Superior temporal gyrus (tissue), 1 donor: ENCODE measurements around the gene GPC1.

Source experiments
- DNase-seq: peaks from one replicate; pipeline ENCODE4 v3.0.0-alpha.2; 2016; ENCODE audit errors: extremely low spot score

Gene GPC1

GRCh38 chr2:240499309-240500301 is 64.1 kb downstream of the GPC1 start:
- DNase-seq, result no peak

- no peak for DNase-seq
Measured at GRCh38 chr2:240500561-240501423, 65.3 kb downstream of the GPC1 start.

- DNase-seq, result no peak
Measured at GRCh38 chr2:240501531-240501991, 66.1 kb downstream of the GPC1 start.

DNA sequence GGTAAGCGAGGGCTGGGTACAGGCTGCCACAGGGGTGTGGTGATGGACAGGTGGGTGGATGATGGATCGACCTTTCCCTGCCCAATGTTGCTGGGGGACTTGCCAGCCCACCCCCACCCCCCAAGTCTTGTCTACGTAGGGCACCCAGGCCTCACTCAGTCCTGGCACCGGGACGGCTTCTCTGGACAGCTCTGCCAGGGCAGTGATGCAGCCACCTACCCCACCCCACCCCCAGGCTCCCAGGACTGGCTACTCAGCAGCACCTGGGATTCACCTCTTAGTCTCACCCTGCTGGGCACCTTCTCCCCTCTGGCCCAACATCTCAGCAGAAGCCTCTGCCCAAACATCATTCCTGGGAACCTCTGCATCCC is 66.6 kb downstream of the GPC1 start:
- DNase-seq, result no peak

DNA sequence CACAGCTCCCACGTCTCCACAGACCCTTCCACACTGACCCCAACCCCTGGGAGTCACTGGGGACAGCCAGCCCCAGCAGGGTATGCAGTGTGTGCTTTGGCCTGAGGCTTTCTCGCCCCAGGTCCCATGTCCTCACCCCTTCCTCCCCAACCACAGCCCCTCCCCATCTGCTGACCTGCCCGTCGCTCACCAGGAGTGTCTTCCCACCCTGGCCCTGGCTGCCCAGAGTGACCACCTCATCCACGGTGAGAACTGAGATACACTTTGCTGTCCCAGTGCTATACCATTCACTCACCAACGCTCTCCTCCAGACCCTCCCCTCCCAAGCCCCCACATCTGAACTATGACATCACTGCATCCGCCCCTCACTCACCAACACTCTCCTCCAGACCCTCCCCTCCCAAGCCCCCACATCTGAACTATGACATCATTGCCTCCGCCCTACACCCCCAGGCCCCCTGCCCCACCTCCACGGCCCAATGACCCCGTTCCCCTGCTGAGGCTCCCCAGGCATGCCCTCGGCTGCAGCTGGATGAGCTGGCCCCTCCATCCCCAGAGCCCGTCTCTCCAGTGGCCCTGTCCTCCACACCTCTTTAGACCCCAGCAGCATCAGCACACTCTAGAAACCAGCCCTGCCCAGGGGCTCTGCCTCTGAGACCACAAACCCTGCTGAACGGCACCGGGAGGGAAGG is 67.1 kb downstream of the GPC1 start:
- DNase-seq, result no peak

DNA sequence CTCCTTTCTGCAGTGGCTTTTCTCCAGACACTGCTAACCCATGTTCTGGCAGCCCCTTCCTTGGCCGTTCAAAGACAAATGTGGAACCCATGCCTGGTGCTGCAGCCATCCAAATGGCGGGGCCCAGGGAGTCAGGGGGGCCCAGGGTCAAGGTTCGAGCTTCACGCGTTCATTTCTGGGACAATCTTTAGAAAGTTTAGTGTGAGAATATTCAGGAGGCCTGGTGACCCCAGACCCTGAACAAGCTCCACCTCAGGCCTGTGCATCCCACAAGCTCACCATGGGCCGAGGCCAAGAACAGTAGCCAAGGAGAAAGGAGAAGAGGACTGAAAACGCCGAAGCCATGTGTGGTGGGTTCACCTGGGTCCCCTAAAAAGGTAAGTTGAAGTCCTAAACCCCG is 67.9 kb downstream of the GPC1 start:
- DNase-seq, result no peak

- DNase-seq, result no peak
Measured at GRCh38 chr2:240503848-240504247, 68.4 kb downstream of the GPC1 start.

DNA sequence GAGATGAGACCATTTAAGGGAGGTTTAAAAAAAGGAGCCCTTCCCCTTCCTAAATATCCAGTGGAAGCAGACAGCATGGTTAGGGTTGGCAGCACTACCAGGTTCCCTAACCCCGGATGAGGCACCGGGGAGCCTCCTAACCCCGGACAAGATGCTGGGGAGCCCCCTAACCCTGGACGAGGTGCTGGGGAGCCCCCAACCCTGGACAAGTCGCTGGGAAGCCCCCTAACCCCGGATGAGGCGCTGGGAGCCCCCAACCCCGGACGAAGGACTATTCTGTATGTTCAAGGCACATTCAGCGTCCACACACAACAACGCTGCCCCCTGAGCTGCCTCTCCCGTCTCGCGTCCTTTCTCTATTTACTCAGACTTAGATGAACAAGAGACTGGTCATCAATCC is 70.4 kb downstream of the GPC1 start:
- DNase-seq, result no peak

- DNase-seq, result no peak
Measured at GRCh38 chr2:240506406-240507059, 71.1 kb downstream of the GPC1 start.

DNA sequence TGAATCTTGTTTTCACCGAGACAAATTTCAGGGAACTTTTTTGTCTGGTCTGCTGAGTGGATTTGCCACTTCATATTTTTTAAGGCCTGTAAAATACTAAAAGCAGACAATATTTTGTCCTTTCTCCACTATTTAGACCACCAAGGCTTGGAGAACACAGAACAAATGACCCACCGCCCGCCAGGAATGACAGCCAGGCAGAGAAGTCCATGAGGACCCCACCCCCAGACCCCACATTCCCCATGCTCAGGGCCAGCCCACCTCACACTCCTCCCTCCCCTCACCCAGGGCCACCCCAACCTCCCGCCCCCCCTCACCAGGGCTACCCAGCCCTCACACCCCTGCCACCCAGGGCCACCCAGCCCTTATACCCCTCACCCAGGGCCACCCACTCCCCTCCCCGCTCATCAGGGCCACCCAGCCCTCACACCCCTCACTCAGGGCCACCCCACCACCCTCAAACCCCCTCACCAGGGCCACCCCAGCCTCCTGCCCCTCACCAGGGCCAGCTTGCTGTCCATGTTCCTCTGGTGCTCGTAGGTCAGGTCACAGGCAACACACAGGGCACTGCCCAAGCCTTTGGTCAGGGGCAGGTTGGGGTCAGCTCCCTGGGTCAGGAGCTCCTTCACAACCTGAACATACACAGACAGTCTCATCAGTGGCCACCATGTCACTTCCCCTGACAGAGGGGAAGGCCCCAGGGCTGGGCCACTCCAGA is 71.8 kb downstream of the GPC1 start:
- no peak for DNase-seq

- no peak for DNase-seq
Measured at GRCh38 chr2:240507778-240508251, 72.4 kb downstream of the GPC1 start.

- no peak for DNase-seq
Measured at GRCh38 chr2:240508832-240509545, 73.5 kb downstream of the GPC1 start.

- no peak for DNase-seq
Measured at GRCh38 chr2:240509667-240510512, 74.4 kb downstream of the GPC1 start.

DNA sequence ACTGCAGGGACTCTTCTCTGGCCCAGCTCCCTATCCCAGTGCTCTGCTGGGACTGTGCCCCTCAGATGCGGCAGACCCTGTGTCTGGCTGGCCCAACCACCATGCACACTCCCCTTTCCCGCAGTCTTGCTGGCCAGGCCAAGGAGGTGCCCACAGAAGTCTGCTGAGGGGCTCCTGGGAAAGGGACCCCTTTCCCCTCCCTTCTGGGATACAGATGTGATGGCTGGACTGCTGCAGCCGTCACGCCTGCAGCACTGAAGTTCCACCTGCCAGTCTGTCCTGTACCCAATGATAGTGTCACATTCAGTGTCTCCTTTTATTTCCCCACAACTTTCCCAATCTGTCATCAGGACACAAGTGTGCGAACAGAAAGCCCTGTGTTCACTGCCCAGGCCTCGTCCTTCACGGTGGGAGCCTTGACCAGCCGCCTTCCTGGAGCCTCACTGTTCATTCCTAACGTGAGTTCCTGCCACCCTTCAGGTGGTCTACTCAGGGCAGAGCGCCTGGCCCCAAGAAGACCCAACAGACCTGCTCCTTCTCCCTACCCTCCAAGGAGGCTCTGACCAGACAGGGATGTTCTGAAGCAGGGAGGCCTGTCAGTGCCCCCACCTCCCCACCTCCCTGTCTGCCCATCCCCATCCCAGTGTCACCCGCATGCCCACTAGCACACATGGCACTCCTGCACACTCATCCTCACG is 75.2 kb downstream of the GPC1 start:
- no peak for DNase-seq

GRCh38 chr2:240511351-240512108 is 76.1 kb downstream of the GPC1 start:
- DNase-seq, result no peak

DNA sequence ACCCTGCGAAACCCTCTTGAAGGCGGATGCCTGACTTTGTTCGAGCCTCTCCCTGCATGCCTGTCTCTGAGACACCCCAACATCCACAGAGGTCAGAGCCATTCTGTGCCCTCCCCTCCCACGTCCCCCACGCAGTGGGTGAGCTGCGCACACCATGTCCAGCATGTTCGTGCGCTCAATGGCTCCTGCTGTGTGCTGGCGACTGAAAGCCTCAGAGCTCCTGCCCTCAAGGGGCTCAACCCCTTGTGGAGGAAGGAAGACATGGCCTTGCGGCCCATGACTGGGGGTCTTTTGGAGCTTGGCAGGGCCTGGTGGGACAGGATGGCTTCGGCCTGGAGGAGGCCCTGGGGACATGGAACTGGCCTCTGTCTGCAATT is 76.6 kb downstream of the GPC1 start:
- no peak for DNase-seq

DNA sequence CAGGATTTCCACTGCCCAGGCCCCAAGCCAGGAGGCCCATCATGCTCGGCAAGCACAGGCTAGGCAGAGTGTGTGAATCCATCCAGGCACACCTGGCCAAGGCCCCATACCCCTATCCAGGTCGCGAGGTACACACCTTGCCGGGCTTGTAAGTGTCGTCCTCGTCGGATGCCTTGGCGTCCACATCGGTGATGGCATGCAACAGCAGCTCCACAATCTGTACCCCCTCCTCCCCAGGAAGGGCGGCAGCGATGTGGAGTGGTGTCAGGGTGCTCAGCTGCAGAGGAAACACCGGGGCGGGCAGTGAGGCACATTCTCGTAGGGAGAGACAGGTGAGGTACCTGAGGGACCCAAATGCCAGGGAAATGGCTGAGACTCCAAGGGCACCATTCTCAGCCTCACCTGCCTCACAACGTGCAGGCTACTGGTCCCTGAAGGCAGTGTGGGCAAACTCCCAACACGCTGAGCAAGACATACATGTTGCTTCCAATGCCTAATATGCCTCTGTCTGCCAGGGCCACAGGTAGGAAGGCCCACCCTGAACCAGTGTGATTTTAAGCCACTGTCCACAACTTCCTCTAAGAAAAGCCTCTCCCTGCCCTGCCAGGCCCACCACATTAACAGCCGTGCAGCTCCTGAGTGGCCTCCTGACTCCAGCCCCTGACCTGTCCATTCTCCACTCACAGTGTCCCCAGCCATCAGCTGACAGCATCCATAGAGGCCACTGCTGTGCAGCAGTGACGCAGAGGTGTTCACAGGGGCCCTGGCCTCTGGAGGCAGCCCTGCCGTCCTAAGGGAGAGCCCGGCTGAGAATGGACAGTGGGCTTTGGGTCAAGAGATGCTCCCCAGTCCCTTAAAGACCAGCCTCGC is 77.4 kb downstream of the GPC1 start:
- DNase-seq, result no peak
